Neutrophil (primary cell): ENCODE measurements around the gene SHB.

Experiments used
- H3K27ac ChIP-seq: fragments of 200-600 bp; sonication (generic); 2 replicates; pipeline ENCODE4 v1.5.1; 2016; ENCODE audit warnings: mild to moderate bottlenecking, moderate library complexity
- H3K27me3 ChIP-seq: fragments of 200-600 bp; sonication (generic); 2 replicates; pipeline ENCODE4 v1.6.0; 2016; ENCODE audit warnings: mild to moderate bottlenecking
- H3K36me3 ChIP-seq: fragments of 200-600 bp; sonication (generic); 2 replicates; pipeline ENCODE4 v1.5.1; 2017
- H3K4me1 ChIP-seq, 2 experiments: fragments of 200-600 bp in 1 of 2; sonication (generic) in 1 of 2; 1 replicate in 1 of 2; 2 replicates in 1 of 2; pipeline versions ENCODE4 v1.5.1 to v1.6.1; 2013 to 2016; ENCODE audit warnings: low read depth in 1 of 2, low read length in 1 of 2, mild to moderate bottlenecking in 1 of 2, moderate library complexity in 1 of 2; ENCODE audit not compliant: control insufficient read depth in 1 of 2, insufficient read depth in 1 of 2
- H3K4me3 ChIP-seq, 2 experiments: fragments of 200-600 bp in 1 of 2; sonication (generic) in 1 of 2; 1 replicate in 1 of 2; 2 replicates in 1 of 2; pipeline ENCODE4 v1.5.1; 2013 to 2016; ENCODE audit warnings: low read depth in 1 of 2, low read length in 1 of 2, mild to moderate bottlenecking in 1 of 2, moderate library complexity in 1 of 2
- H3K9me3 ChIP-seq: fragments of 200-600 bp; sonication (generic); 2 replicates; pipeline ENCODE4 v1.5.1; 2016
- CTCF ChIP-seq: fragments of 200-600 bp; sonication (generic); IDR thresholded peaks from 2 replicates; pipeline ENCODE4 v1.5.1; 2016; ENCODE audit warnings: antibody characterized with exemption

Gene SHB

GRCh38 chr9:38030658-38031057 lies 38.4 kb downstream of the SHB start:
- TF ChIP-seq CTCF = no peak
- no peak overlapping the region for H3K27ac ChIP-seq
- H3K9me3 ChIP-seq = no peaks in the 10 kb centered on the region
- peaks cover 8 to 12% of the 10 kb centered on the region in 2 experiments for H3K4me1 ChIP-seq
- no peak overlapping the region for H3K4me3 ChIP-seq
- no peaks in the 10 kb centered on the region for H3K36me3 ChIP-seq
- peaks cover 5% of the 10 kb centered on the region for H3K27me3 ChIP-seq

- H3K4me3 ChIP-seq = no peak overlapping the region
- no peak overlapping the region for H3K27ac ChIP-seq
- H3K4me1 ChIP-seq = peaks cover 6 to 11% of the 10 kb centered on the region in 2 experiments
- no peak for TF ChIP-seq CTCF
- no peaks in the 10 kb centered on the region for H3K36me3 ChIP-seq
- H3K27me3 ChIP-seq = no peaks in the 10 kb centered on the region
- no peaks in the 10 kb centered on the region for H3K9me3 ChIP-seq
Measured at GRCh38 chr9:38029915-38030638, 39.0 kb downstream of the SHB start.

DNA sequence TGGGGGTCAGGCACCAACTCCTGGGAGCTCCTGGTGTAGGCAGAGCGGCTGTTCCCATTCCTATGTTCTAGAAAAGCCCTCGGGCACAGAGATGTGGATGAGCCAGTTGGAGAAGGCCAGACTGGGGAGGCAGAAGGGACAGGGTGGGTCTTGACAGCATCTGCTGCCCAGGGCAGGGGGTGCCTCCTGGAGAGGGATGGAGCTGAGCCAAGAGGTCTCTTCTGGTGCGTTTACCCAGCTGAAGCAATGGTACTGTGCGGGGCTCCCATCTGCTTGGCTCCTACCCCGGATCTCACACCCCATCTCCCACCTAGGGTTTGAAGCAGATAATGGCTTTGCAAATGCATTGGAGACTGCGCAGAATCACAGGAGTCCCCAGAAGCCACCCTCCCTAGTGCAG lies 41.3 kb downstream of the SHB start:
- H3K27ac ChIP-seq = no peak overlapping the region
- TF ChIP-seq CTCF = no peak
- no peak overlapping the region for H3K4me3 ChIP-seq
- H3K27me3 ChIP-seq = peaks cover 5% of the 10 kb centered on the region
- H3K36me3 ChIP-seq = no peaks in the 10 kb centered on the region
- peaks cover 6 to 7% of the 10 kb centered on the region in 2 experiments for H3K4me1 ChIP-seq
- no peaks in the 10 kb centered on the region for H3K9me3 ChIP-seq

DNA sequence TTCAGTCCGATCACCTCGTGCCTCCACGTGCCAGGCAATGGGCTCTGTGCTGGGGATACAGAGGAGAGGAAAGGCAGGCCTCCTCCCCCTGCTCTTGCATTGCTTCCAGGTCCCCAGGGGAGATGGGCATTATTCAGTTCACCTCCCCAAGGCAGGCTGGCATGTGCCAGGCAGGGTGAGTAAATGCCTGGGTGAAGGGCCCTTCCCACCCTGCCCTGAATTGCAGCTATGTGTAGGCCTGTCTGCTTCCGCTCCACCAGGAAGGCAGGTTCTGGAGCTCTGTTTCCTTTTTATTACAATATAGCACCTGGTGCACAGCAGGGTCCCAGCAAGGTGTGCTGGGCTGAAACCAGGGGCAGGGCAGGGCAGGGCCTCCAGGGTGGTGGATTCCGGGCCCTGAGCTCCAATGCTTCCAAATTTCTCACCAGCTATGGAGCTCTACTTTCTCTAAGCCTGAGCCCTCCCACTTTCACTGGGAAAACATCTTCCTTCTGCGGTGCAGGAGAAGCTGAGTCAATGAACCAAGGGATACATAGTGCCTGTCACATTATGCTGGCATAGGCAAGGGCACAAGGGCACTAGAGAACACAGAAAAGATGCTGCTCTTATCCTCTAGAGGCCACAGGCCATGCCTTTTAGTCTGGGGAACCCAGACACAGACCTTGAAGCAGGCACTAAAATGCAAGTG lies 42.0 kb downstream of the SHB start:
- peaks cover 5% of the 10 kb centered on the region for H3K27me3 ChIP-seq
- H3K36me3 ChIP-seq = no peaks in the 10 kb centered on the region
- no peak overlapping the region for H3K27ac ChIP-seq
- no peak for TF ChIP-seq CTCF
- no peaks in the 10 kb centered on the region for H3K9me3 ChIP-seq
- no peak overlapping the region for H3K4me3 ChIP-seq
- H3K4me1 ChIP-seq = peaks cover 0 to under 1% of the 10 kb centered on the region in 2 experiments

DNA sequence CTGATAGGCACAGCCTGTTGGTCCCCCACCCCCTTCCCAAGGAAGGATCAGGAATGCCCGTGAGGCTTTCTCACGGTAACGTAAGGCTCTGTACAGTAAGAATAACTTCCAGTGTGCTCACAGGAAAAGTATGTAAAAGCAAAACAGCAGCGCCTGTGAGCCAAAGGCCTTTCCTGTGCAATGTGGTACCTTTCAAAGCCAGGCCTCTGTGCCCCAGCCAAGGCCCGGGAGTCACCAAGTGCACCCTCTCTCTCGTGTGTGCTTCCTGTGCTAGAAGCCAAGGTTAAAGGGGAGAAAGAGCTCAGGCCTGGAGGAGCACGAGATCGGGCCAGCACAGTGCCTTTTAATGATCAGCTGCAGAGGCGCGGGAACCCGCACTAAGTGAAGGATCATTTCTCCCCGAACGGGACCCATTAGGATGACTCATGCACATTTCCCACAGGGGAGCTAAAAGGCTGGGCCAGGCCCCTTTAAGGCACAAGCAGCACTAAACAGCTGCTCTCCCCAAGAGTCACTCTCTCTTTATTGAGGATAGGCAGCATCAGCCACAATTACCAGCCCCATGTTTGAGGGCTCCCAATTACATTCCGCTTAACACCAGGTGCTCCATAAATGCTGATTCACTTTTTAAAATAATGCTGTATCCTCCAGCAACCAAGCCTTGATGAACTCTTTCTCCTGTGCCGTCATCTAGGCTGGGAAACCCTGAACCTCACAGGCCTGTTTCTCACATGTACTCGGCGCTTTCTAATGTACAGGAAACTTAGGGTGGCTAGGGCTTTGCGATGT lies 42.8 kb downstream of the SHB start:
- Histone ChIP-seq H3K27me3 (peaks cover 5% of the 10 kb centered on the region), H3K36me3 (no peaks in the 10 kb centered on the region), H3K27ac (no peak overlapping the region), H3K4me1 (no peaks in the 10 kb centered on the region), H3K9me3 (no peaks in the 10 kb centered on the region), H3K4me3 (no peak overlapping the region)
- TF ChIP-seq CTCF = no peak
